Peyer's patch (tissue), 4 donors: ENCODE measurements around the gene KCTD2.
"Not testable (repeated sequence)": the region's sequence is repeated elsewhere in the genome, so short reads cannot be mapped to it uniquely, and the experiment has no call there.

ENCODE experiments used
- CTCF ChIP-seq, 6 experiments: fragments of 450-650 bp in 4 of 6; fragments of 200-600 bp in 2 of 6; sonication (generic) in 1 of 6; IDR thresholded peaks; one replicate each; pipeline ENCODE4 v1.5.1; 2017 to 2019; ENCODE audit warnings: antibody characterized with exemption in 6 of 6, mild to moderate bottlenecking in 3 of 6, moderate library complexity in 1 of 6
- POLR2A ChIP-seq, 2 donors: fragments of 450-650 bp; IDR thresholded peaks; one replicate each; pipeline ENCODE4 v1.5.1; 2017; ENCODE audit warnings: antibody characterized with exemption in 2 of 2, mild to moderate bottlenecking in 2 of 2, moderate library complexity in 2 of 2

GRCh38 chr17:75045946-75046406, 1.0 kb upstream of the KCTD2 start:
- TF ChIP-seq POLR2A, CTCF (IDR thresholded peaks at IDR 0.05): not testable (repeated sequence)
